Natural killer cell (primary cell): ENCODE results near the gene URM1. TPM values are rescaled to one million over a fixed set of nuclear protein-coding genes. Genes with fewer than 3 reads are reported as not detected.

ENCODE experiments used
- ATAC-seq, 3 donors: fragments of 150-1000 bp in 2 of 3; fragments of 200-7000 bp in 1 of 3; cut with Tn5 transposase; 1 replicate in 1 of 3; 2 replicates in 2 of 3; pipeline ENCODE4 v1.10.0; 2021; ENCODE audit warnings: mild to moderate bottlenecking in 2 of 3, moderate library complexity in 2 of 3
- DNase-seq, 2 donors: peaks; one replicate each; pipeline versions ENCODE4 v3.0.0 to v3.0.0-alpha.2; 2013 to 2021; ENCODE audit warnings: mixed read lengths in 1 of 2
- H3K27ac ChIP-seq: one replicate; pipeline ENCODE4 v1.5.1; 2013; ENCODE audit warnings: mild to moderate bottlenecking, low read length
- H3K27me3 ChIP-seq: one replicate; pipeline ENCODE4 v1.6.1; 2013; ENCODE audit warnings: low read length; ENCODE audit not compliant: control insufficient read depth, insufficient read depth
- H3K36me3 ChIP-seq: one replicate; pipeline ENCODE4 v1.6.1; 2013; ENCODE audit warnings: low read length; ENCODE audit not compliant: control insufficient read depth, insufficient read depth
- H3K4me1 ChIP-seq: one replicate; pipeline ENCODE4 v1.6.1; 2013; ENCODE audit warnings: low read length; ENCODE audit not compliant: control insufficient read depth, insufficient read depth
- H3K4me3 ChIP-seq: one replicate; pipeline ENCODE4 v1.5.1; 2013; ENCODE audit warnings: low read length
- H3K9me3 ChIP-seq: one replicate; pipeline ENCODE4 v1.6.1; 2013; ENCODE audit warnings: low read length; ENCODE audit not compliant: control insufficient read depth, insufficient read depth
- H3K27ac Mint-ChIP-seq, 2 donors: one replicate each; pipeline ENCODE4 v1.8.0; 2022; ENCODE audit warnings: mild to moderate bottlenecking in 2 of 2, mixed read lengths in 2 of 2, moderate library complexity in 1 of 2
- H3K27me3 Mint-ChIP-seq, 2 donors: one replicate each; pipeline ENCODE4 v1.8.0; 2022; ENCODE audit warnings: low read depth in 2 of 2, mixed read lengths in 2 of 2
- H3K36me3 Mint-ChIP-seq: one replicate; pipeline ENCODE4 v1.8.0; 2022; ENCODE audit warnings: mixed read lengths
- H3K4me1 Mint-ChIP-seq, 2 donors: one replicate each; pipeline ENCODE4 v1.8.0; 2022; ENCODE audit warnings: mixed read lengths in 2 of 2
- H3K4me3 Mint-ChIP-seq: one replicate; pipeline ENCODE4 v1.8.0; 2022; ENCODE audit warnings: mild to moderate bottlenecking, moderate library complexity, mixed read lengths
- H3K9me3 Mint-ChIP-seq, 2 donors: one replicate each; pipeline ENCODE4 v1.8.0; 2022; ENCODE audit warnings: mixed read lengths in 2 of 2
- CTCF ChIP-seq: fragments of 200-600 bp; IDR thresholded peaks from one replicate; pipeline ENCODE4 v1.8.0; 2022; ENCODE audit warnings: antibody characterized with exemption
- WGBS: methylation state at CpG from one replicate; pipeline ENCODE4 v1.1.7; 2013; ENCODE audit warnings: missing lambda C conversion rate; ENCODE audit not compliant: insufficient coverage; 5-methylcytosine and 5-hydroxymethylcytosine counted together
- intact Hi-C: fragments of 100-400 bp; cut with micrococcal nuclease; formaldehyde crosslinking; loops from one replicate; pipeline ENCODE4 v1.14.2; 2022
- total RNA-seq, 4 donors: library from RNA; stranded (reverse); fragments of 120-200 nt in 1 of 4; gene quantifications; one replicate each; pipeline versions ENCODE4 v1.2.3 to v1.2.4, GENCODE V29; 2013 to 2022

Gene URM1
- total RNA-seq, 3 donors from 2014 or later (not counting 1 experiment from before 2014, with no cell fraction given) = 39.4 to 47.8 (median 46.7) TPM

GRCh38 chr9:128431207-128431606 is 60.0 kb downstream of the URM1 start:
- Mint-ChIP-seq H3K9me3 (no peaks in the 10 kb centered on the region), H3K36me3 (no peaks in the 10 kb centered on the region), H3K4me3 (no peak overlapping the region), H3K4me1 (no peaks in the 10 kb centered on the region), H3K27me3 (no peaks in the 10 kb centered on the region), H3K27ac (no peak overlapping the region)
- Histone ChIP-seq H3K27ac (no peak overlapping the region), H3K9me3 (no peaks in the 10 kb centered on the region), H3K36me3 (no peaks in the 10 kb centered on the region), H3K4me3 (no peak overlapping the region), H3K27me3 (no peaks in the 10 kb centered on the region), H3K4me1 (no peaks in the 10 kb centered on the region)
- intact Hi-C loops = no loop called here
- no peak for TF ChIP-seq CTCF
- ATAC-seq (no peak), DNase-seq (no peak)
- 93% methylated on average over 8 of the region's 8 CpGs for WGBS

- H3K9me3 ChIP-seq = no peaks in the 10 kb centered on the region
- Mint-ChIP-seq H3K27me3 (no peaks in the 10 kb centered on the region), H3K4me3 (no peak overlapping the region), H3K36me3 (no peaks in the 10 kb centered on the region), H3K4me1 (peaks cover 5 to 7% of the 10 kb centered on the region in 2 donors), H3K9me3 (no peaks in the 10 kb centered on the region), H3K27ac (no peak overlapping the region)
- DNase-seq = no peak
- intact Hi-C loops = no loop called here
- no peak for TF ChIP-seq CTCF
- no peaks in the 10 kb centered on the region for H3K36me3 ChIP-seq
- no peak overlapping the region for H3K27ac ChIP-seq
- no peak overlapping the region for H3K4me3 ChIP-seq
- H3K4me1 ChIP-seq = peaks cover 12% of the 10 kb centered on the region
- H3K27me3 ChIP-seq = no peaks in the 10 kb centered on the region
- 93% methylated on average over 17 of the region's 17 CpGs for WGBS
- no peak for ATAC-seq
These were observed 63.2 kb downstream of the URM1 start for GRCh38 chr9:128434340-128434739.

- no peaks in the 10 kb centered on the region for H3K27me3 ChIP-seq
- intact Hi-C loops = no loop called here
- no peak for ATAC-seq
- no peaks in the 10 kb centered on the region for H3K36me3 ChIP-seq
- no peak overlapping the region for H3K27ac Mint-ChIP-seq
- peaks cover 5 to 11% of the 10 kb centered on the region in 2 donors for H3K4me1 Mint-ChIP-seq
- no peak overlapping the region for H3K27ac ChIP-seq
- peaks cover 12% of the 10 kb centered on the region for H3K4me1 ChIP-seq
- H3K9me3 Mint-ChIP-seq = no peaks in the 10 kb centered on the region
- no peak for TF ChIP-seq CTCF
- DNase-seq = no peak
- 96% methylated on average over 18 of the region's 18 CpGs for WGBS
- no peaks in the 10 kb centered on the region for H3K27me3 Mint-ChIP-seq
- no peak overlapping the region for H3K4me3 Mint-ChIP-seq
- H3K4me3 ChIP-seq = no peak overlapping the region
- no peaks in the 10 kb centered on the region for H3K36me3 Mint-ChIP-seq
- H3K9me3 ChIP-seq = no peaks in the 10 kb centered on the region
These were observed 64.4 kb downstream of the URM1 start for GRCh38 chr9:128435611-128436010.
